ENCODE results near the gene HUNK.

Gene HUNK

GRCh38 chr21:31957631-31958030, 84.8 kb downstream of the HUNK start:
- TF ChIP-seq FOXP2 (optimal IDR thresholded peaks at IDR 0.05; ENCODE audit: borderline replicate concordance, extremely low read depth, extremely low read length, insufficient read depth) (no peak), TAF1 (IDR thresholded peaks at IDR 0.05; ENCODE audit: borderline replicate concordance, insufficient read depth, low read length) (no peak), POLR2AphosphoS5 (IDR thresholded peaks at IDR 0.05; ENCODE audit: low read depth, low read length) (no peak), REST (IDR thresholded peaks at IDR 0.05; ENCODE audit: insufficient read depth in 1 of 2, low read depth in 2 of 2, low read length in 2 of 2) (no peak)

- TF ChIP-seq POLR2AphosphoS5 (IDR thresholded peaks at IDR 0.05; ENCODE audit: low read depth, low read length) (no peak), FOXP2 (optimal IDR thresholded peaks at IDR 0.05; ENCODE audit: borderline replicate concordance, extremely low read depth, extremely low read length, insufficient read depth) (no peak), TAF1 (IDR thresholded peaks at IDR 0.05; ENCODE audit: borderline replicate concordance, insufficient read depth, low read length) (no peak), SIN3A (IDR thresholded peaks at IDR 0.05; ENCODE audit: borderline replicate concordance, insufficient read depth, low read length) (no peak)
Measured at GRCh38 chr21:31959881-31960280, 87.1 kb downstream of the HUNK start.

GRCh38 chr21:31961027-31961426, 88.2 kb downstream of the HUNK start:
- no peak for TF ChIP-seq SIN3A (IDR thresholded peaks at IDR 0.05; ENCODE audit: borderline replicate concordance, insufficient read depth, low read length)
- TF ChIP-seq TAF1 (IDR thresholded peaks at IDR 0.05; ENCODE audit: borderline replicate concordance, insufficient read depth, low read length), result no peak
- no peak for TF ChIP-seq FOXP2 (optimal IDR thresholded peaks at IDR 0.05; ENCODE audit: borderline replicate concordance, extremely low read depth, extremely low read length, insufficient read depth)
- TF ChIP-seq POLR2AphosphoS5 (IDR thresholded peaks at IDR 0.05; ENCODE audit: low read depth, low read length), result no peak
- no peak for TF ChIP-seq REST (IDR thresholded peaks at IDR 0.05; ENCODE audit: insufficient read depth in 1 of 2, low read depth in 2 of 2, low read length in 2 of 2)

- TF ChIP-seq TAF1 (IDR thresholded peaks at IDR 0.05; ENCODE audit: borderline replicate concordance, insufficient read depth, low read length), result no peak
- no peak for TF ChIP-seq FOXP2 (optimal IDR thresholded peaks at IDR 0.05; ENCODE audit: borderline replicate concordance, extremely low read depth, extremely low read length, insufficient read depth)
Measured at GRCh38 chr21:31961704-31962103, 88.9 kb downstream of the HUNK start.

- TF ChIP-seq FOXP2 (optimal IDR thresholded peaks at IDR 0.05; ENCODE audit: borderline replicate concordance, extremely low read depth, extremely low read length, insufficient read depth) (no peak), SIN3A (IDR thresholded peaks at IDR 0.05; ENCODE audit: borderline replicate concordance, insufficient read depth, low read length) (no peak), POLR2AphosphoS5 (IDR thresholded peaks at IDR 0.05; ENCODE audit: low read depth, low read length) (no peak), TAF1 (IDR thresholded peaks at IDR 0.05; ENCODE audit: borderline replicate concordance, insufficient read depth, low read length) (no peak), REST (IDR thresholded peaks at IDR 0.05; ENCODE audit: insufficient read depth in 1 of 2, low read depth in 2 of 2, low read length in 2 of 2) (no peak)
Measured at GRCh38 chr21:31964692-31965091, 91.9 kb downstream of the HUNK start.

- TF ChIP-seq POLR2AphosphoS5 (IDR thresholded peaks at IDR 0.05; ENCODE audit: low read depth, low read length) (no peak), TAF1 (IDR thresholded peaks at IDR 0.05; ENCODE audit: borderline replicate concordance, insufficient read depth, low read length) (no peak), SIN3A (IDR thresholded peaks at IDR 0.05; ENCODE audit: borderline replicate concordance, insufficient read depth, low read length) (no peak), FOXP2 (optimal IDR thresholded peaks at IDR 0.05; ENCODE audit: borderline replicate concordance, extremely low read depth, extremely low read length, insufficient read depth) (no peak), REST (IDR thresholded peaks at IDR 0.05; ENCODE audit: insufficient read depth in 1 of 2, low read depth in 2 of 2, low read length in 2 of 2) (no peak)
Measured at GRCh38 chr21:31967334-31967733, 94.5 kb downstream of the HUNK start.
